IMR-90 (cell line): ENCODE results near the gene OLFM4. TPM values are rescaled to one million over a fixed set of nuclear protein-coding genes. Genes with fewer than 3 reads are reported as not detected.

Experiments
- ATAC-seq: fragments of 200-7000 bp; cut with Tn5 transposase; 2 replicates; pipeline ENCODE4 v1.9.1; 2020; ENCODE audit warnings: low read depth, mild to moderate bottlenecking, moderate library complexity
- BruUV-seq: library from RNA; stranded (reverse); fragments of 400-500 nt; replicated peaks from 2 replicates; lab custom pipeline; 2021; lab: Mats Ljungman, UMichigan
- CTCF ChIA-PET: fragments of 300-600 bp; formaldehyde crosslinking; extraction: SDS; loops from one replicate; lab custom pipeline; 2021; ENCODE audit warnings: antibody characterized with exemption; lab: Yijun Ruan, JAX
- POLR2A ChIA-PET: fragments of 300-600 bp; sonication (Branson Sonifier 250); formaldehyde crosslinking; loops from one replicate; lab custom pipeline; 2022; ENCODE audit warnings: antibody characterized with exemption; ENCODE audit not compliant: unreplicated experiment; lab: Charles Lee
- DNase-seq: peaks from one replicate; pipeline ENCODE4 v3.0.0; 2013
- H2AFZ ChIP-seq: replicated peaks from 2 replicates; pipeline ENCODE3; 2013; ENCODE audit warnings: low read length, mild to moderate bottlenecking; ENCODE audit not compliant: poor library complexity
- H2AK5ac ChIP-seq: 2 replicates; pipeline ENCODE4 v1.6.1; 2013; ENCODE audit warnings: low read depth, low read length, inconsistent platforms
- H2AK9ac ChIP-seq: replicated peaks from 2 replicates; pipeline ENCODE3; 2013; ENCODE audit warnings: mild to moderate bottlenecking, low read depth, low read length, moderate library complexity; ENCODE audit not compliant: poor library complexity
- H2BK120ac ChIP-seq: 2 replicates; pipeline ENCODE4 v1.6.1; 2013; ENCODE audit warnings: low read depth, low read length, inconsistent platforms
- H2BK15ac ChIP-seq: 3 replicates; pipeline ENCODE4 v1.6.1; 2013; ENCODE audit warnings: low read depth, low read length, inconsistent platforms
- H2BK20ac ChIP-seq: 2 replicates; pipeline ENCODE4 v1.6.1; 2013; ENCODE audit warnings: low read depth, mild to moderate bottlenecking, inconsistent platforms, low read length, moderate library complexity
- H2BK5ac ChIP-seq: 2 replicates; pipeline ENCODE4 v1.6.1; 2013; ENCODE audit warnings: mild to moderate bottlenecking, low read depth, low read length, inconsistent platforms; ENCODE audit not compliant: poor library complexity, severe bottlenecking
- H3K14ac ChIP-seq: replicated peaks from 2 replicates; pipeline ENCODE4 v1.6.1; 2013; ENCODE audit warnings: low read depth, low read length, inconsistent platforms
- H3K18ac ChIP-seq: 2 replicates; pipeline ENCODE4 v1.6.1; 2013; ENCODE audit warnings: low read depth, low read length, control low read depth
- H3K23ac ChIP-seq: 2 replicates; pipeline ENCODE4 v1.6.1; 2013; ENCODE audit warnings: low read depth, low read length, inconsistent platforms
- H3K27ac ChIP-seq: 2 replicates; pipeline ENCODE4 v1.5.1; 2013; ENCODE audit warnings: mild to moderate bottlenecking, control low read depth, low read length; ENCODE audit not compliant: insufficient read depth
- H3K27me3 ChIP-seq: 2 replicates; pipeline ENCODE4 v1.6.1; 2013; ENCODE audit warnings: low read length; ENCODE audit not compliant: control insufficient read depth, insufficient read depth
- H3K36me3 ChIP-seq: 2 replicates; pipeline ENCODE4 v1.6.1; 2013; ENCODE audit warnings: low read length, mixed read lengths; ENCODE audit not compliant: control insufficient read depth, insufficient read depth
- H3K4ac ChIP-seq: 2 replicates; pipeline ENCODE4 v1.6.1; 2013; ENCODE audit warnings: low read depth, low read length, inconsistent platforms
- H3K4me1 ChIP-seq: 2 replicates; pipeline ENCODE4 v1.6.1; 2013; ENCODE audit warnings: low read length, mixed read lengths; ENCODE audit not compliant: control insufficient read depth, insufficient read depth
- H3K4me2 ChIP-seq: 2 replicates; pipeline ENCODE4 v1.6.1; 2013; ENCODE audit warnings: low read depth, mild to moderate bottlenecking, control low read depth, low read length, moderate library complexity
- H3K4me3 ChIP-seq: 2 replicates; pipeline ENCODE4 v1.5.1; 2013; ENCODE audit warnings: low read depth, mild to moderate bottlenecking, control low read depth, low read length, moderate library complexity; ENCODE audit not compliant: insufficient read depth
- H3K56ac ChIP-seq: 2 replicates; pipeline ENCODE4 v1.6.1; 2013; ENCODE audit warnings: low read length, inconsistent platforms; ENCODE audit not compliant: insufficient read depth; ENCODE audit errors: extremely low read depth
- H3K79me1 ChIP-seq, 2 experiments: 2 replicates each; pipeline ENCODE4 v1.6.1; 2013; ENCODE audit warnings: low read length in 2 of 2, inconsistent platforms in 1 of 2, low read depth in 1 of 2
- H3K9ac ChIP-seq: 2 replicates; pipeline ENCODE4 v1.6.1; 2013; ENCODE audit warnings: low read depth, low read length, control low read depth
- H3K9me1 ChIP-seq: 2 replicates; pipeline ENCODE4 v1.6.1; 2013; ENCODE audit warnings: low read length, inconsistent platforms; ENCODE audit not compliant: insufficient read depth
- H3K9me3 ChIP-seq: 2 replicates; pipeline ENCODE4 v1.6.1; 2013; ENCODE audit warnings: low read length; ENCODE audit not compliant: control insufficient read depth, insufficient read depth
- H4K20me1 ChIP-seq: 2 replicates; pipeline ENCODE4 v1.6.1; 2013; ENCODE audit warnings: low read length, inconsistent platforms; ENCODE audit not compliant: insufficient read depth
- H4K5ac ChIP-seq: 2 replicates; pipeline ENCODE4 v1.6.1; 2013; ENCODE audit warnings: mild to moderate bottlenecking, low read depth, low read length, control low read depth
- H4K8ac ChIP-seq, 2 experiments: 2 replicates each; pipeline ENCODE4 v1.6.1; 2013; ENCODE audit warnings: low read depth in 2 of 2, low read length in 2 of 2, control low read depth in 1 of 2, inconsistent platforms in 1 of 2
- H4K91ac ChIP-seq: 2 replicates; pipeline ENCODE4 v1.6.1; 2013; ENCODE audit warnings: low read depth, low read length, inconsistent platforms; ENCODE audit not compliant: insufficient read depth
- CHD1 ChIP-seq: IDR thresholded peaks from 2 replicates; pipeline ENCODE4 v1.6.1; 2012; ENCODE audit warnings: low read depth, low read length, improper control_type of control experiment
- MAZ ChIP-seq: IDR thresholded peaks from 2 replicates; pipeline ENCODE4 v1.6.1; 2012; ENCODE audit warnings: low read depth, mild to moderate bottlenecking, low read length, improper control_type of control experiment, moderate library complexity, borderline replicate concordance
- MXI1 ChIP-seq: IDR thresholded peaks from 2 replicates; pipeline ENCODE4 v1.6.1; 2012; ENCODE audit warnings: low read depth, mild to moderate bottlenecking, low read length, moderate library complexity, borderline replicate concordance
- WGBS, 2 experiments: methylation state at CpG; one replicate each; pipeline versions ENCODE4 v1.1.5 to v1.1.7; 2013; ENCODE audit warnings: missing lambda C conversion rate in 2 of 2; ENCODE audit not compliant: insufficient read length in 1 of 2; ENCODE audit errors: extremely low coverage in 2 of 2; 5-methylcytosine and 5-hydroxymethylcytosine counted together
- dilution Hi-C: fragments of 300-500 bp; cut with HindIII; formaldehyde crosslinking; loops from one replicate; pipeline ENCODE4 v1.14.3; 2018; ENCODE audit warnings: low sequenced_read_pairs; ENCODE audit not compliant: unreplicated experiment
- in situ Hi-C: fragments of 300-500 bp; cut with MboI; formaldehyde crosslinking; loops from 3 replicates; pipeline ENCODE4 v1.14.3; 2019; ENCODE audit warnings: low sequenced_read_pairs, inconsistent platforms, mixed read lengths
- intact Hi-C: fragments of 100-400 bp; cut with micrococcal nuclease; formaldehyde crosslinking; loops from 2 replicates; pipeline ENCODE4 v1.10.0; 2022
- polyA plus RNA-seq, 3 experiments: library from polyadenylated mRNA; depleted of rRNA; stranded (reverse); fragments of >200 nt; gene quantifications; 2 replicates each; pipeline ENCODE4 v1.2.3, GENCODE V29; 2012; ENCODE audit warnings: low replicate concordance in 1 of 3
- total RNA-seq: library from RNA; depleted of rRNA; stranded (reverse); fragments of >200 nt; gene quantifications from 2 replicates; pipeline ENCODE4 v1.2.3, GENCODE V29; 2012
- TF ChIP-seq, protein P1 (sequence below): fragments of 150-350 bp; IDR thresholded peaks from 2 replicates; pipeline ENCODE4 v1.6.1; 2017; ENCODE audit warnings: mild to moderate bottlenecking, antibody characterized with exemption, low read length, low read depth

The OLFM4 gene
- total and polyA plus RNA-seq, 2 of the 4 experiments (the other 2 are of a cell fraction): not detected

DNA sequence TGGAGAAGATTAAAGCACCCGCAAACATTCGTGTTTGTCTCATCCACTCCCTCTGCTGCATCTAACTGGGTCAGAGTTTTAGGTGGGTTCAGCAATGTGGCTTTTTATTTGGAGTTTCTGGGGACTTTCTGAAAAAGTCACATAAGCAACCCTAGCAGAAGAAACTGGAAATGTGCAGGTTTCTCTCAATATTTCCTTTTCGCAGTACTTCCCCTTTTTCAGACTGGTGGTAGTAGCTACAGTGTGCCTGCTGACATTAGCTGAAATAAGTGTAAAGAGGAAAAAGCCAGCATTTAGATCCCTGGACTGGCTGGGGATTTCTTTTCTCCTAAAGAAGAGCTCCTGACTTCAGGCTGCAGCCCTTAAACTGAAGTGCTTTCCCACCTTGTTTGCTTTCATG is 15.9 kb upstream of the OLFM4 start:
- Histone ChIP-seq H3K4me1 (no peaks in the 10 kb centered on the region), H2BK15ac (no peak overlapping the region), H4K8ac (no peak overlapping the region), H3K27ac (no peak overlapping the region), H2BK20ac (no peak overlapping the region), H3K9me3 (peaks cover 10% of the 10 kb centered on the region), H4K5ac (no peak overlapping the region), H4K20me1 (no peaks in the 10 kb centered on the region), H3K56ac (no peak overlapping the region), H3K36me3 (no peaks in the 10 kb centered on the region), H3K27me3 (no peaks in the 10 kb centered on the region), H2BK120ac (no peak overlapping the region), H3K14ac (no peak overlapping the region), H3K4me3 (no peak overlapping the region), H3K9me1 (no peaks in the 10 kb centered on the region), H3K18ac (no peak overlapping the region), H4K91ac (no peak overlapping the region), H3K79me1 (no peaks in the 10 kb centered on the region), H3K4me2 (no peak overlapping the region), H3K23ac (no peak overlapping the region), H3K4ac (no peak overlapping the region), H2BK5ac (no peak overlapping the region), H2AFZ (no peak overlapping the region), H2AK9ac (no peak overlapping the region), H2AK5ac (no peak overlapping the region), H3K9ac (no peak overlapping the region)
- dilution Hi-C loops (no loop called here), in situ Hi-C loops (no loop called here), intact Hi-C loops (no loop called here)
- DNase-seq (no peak), ATAC-seq (no peak)
- POLR2A ChIA-PET: no interaction called here
- no TSS peak for BruUV-seq
- CTCF ChIA-PET: no interaction called here
- no peak for TF ChIP-seq MXI1
- TF ChIP-seq CHD1: no peak
- TF ChIP-seq, protein P1, sequence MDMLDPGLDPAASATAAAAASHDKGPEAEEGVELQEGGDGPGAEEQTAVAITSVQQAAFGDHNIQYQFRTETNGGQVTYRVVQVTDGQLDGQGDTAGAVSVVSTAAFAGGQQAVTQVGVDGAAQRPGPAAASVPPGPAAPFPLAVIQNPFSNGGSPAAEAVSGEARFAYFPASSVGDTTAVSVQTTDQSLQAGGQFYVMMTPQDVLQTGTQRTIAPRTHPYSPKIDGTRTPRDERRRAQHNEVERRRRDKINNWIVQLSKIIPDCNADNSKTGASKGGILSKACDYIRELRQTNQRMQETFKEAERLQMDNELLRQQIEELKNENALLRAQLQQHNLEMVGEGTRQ: no peak
- TF ChIP-seq MAZ: no peak
- WGBS, 2 experiments: no CpG with 5 or more reads among the region's 3 CpGs
